HG03175 (cell line): Measurements from ENCODE around the gene STAM.
A peak's percentile ranks its signal among the peaks of the same experiment; 100 is the strongest.
"Not testable (repeated sequence)": the region's sequence is repeated elsewhere in the genome, so short reads cannot be mapped to it uniquely, and the experiment has no call there.

ENCODE experiments used
- ATAC-seq: cut with Tn5 transposase; IDR thresholded peaks from one replicate; pipeline ENCODE4 v1.9.1; 2021; ENCODE audit warnings: mild to moderate bottlenecking, moderate library complexity; ENCODE audit not compliant: unreplicated experiment

STAM gene

DNA sequence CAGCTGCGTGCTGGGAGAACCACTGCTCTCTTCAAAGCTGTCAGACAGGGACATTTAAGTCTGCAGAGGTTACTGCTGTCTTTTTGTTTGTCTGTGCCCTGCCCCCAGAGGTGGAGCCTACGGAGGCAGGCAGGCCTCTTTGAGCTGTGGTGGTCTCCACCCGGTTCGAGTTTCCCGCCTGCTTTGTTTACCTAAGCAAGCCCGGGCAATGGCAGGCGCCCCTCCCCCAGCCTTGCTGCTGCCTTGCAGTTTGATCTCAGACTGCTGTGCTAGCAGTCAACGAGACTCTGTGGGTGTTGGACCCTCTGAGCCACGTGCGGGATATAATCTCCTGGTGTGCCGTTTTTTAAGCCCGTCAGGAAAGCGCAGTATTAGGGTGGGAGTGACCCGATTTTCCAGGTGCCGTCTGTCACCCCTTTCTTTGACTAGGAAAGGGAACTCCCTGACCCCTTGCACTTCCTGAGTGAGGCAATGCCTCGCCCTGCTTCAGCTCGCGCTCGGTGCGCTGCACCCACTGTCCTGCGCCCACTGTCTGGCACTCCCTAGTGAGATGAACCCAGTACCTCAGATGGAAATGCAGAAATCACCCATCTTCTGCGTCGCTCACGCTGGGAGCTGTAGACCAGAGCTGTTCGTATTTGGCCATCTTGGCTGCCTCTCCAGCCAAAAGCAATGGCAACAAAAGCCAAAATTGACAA lies 78.5 kb downstream of the STAM start:
- ATAC-seq: not testable (repeated sequence)

DNA sequence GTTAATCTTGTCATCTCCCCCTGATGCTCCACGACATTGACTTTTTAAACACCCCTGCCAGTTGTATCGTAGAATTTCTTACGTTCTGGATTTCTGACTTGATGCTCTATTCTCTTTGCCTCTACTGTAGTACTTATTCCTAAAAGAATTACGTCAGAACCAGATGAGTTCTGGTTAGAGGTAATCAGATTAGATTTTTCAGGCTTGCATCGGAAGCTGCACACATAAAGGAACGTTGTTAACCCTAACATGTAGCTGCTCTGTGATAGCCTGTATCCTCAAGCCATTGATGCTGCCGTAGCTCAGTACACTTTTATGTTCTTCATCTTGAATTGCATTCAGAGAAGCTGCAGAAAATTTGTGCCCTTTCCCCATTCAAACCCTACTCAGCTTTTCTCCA lies 81.8 kb downstream of the STAM start:
- no peak for ATAC-seq

DNA sequence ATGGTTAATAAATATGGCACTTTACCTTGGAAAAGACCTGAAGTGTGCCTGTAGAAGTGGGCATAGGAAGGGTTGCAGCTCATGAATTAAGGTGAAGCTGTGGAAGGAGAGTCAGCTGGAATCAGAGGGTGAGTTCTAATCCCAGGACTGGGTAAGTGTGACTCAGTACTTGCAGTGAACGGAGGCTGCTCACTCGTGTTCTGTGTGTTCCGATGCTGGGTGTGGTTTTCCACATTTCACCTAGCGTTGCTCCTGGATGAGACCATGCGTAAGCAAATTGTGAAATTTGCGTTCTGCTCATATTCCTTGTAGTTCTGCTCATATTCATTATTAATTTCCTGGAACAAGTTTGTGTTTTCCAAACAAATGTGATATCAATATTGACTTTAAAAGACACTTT lies 85.7 kb downstream of the STAM start:
- ATAC-seq: no peak

DNA sequence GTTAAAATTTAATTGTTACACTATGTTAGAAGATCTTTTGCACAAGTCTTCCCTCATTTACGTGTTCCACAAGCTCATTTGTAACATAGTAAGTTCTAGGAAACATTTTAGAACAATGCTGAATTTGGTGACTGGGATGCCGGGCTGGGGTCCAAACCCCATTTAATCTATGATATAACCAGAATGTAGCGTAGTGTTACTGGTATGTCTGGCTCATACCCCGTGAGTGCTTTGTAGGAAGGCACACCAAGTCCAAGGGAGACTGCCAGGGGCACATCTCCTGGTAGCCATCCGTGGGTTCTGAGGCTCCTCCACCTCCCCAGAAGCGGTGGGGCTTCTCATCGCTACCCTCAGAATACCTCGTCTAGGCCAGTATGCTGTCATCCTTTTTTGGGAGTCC lies 86.7 kb downstream of the STAM start:
- no peak for ATAC-seq

DNA sequence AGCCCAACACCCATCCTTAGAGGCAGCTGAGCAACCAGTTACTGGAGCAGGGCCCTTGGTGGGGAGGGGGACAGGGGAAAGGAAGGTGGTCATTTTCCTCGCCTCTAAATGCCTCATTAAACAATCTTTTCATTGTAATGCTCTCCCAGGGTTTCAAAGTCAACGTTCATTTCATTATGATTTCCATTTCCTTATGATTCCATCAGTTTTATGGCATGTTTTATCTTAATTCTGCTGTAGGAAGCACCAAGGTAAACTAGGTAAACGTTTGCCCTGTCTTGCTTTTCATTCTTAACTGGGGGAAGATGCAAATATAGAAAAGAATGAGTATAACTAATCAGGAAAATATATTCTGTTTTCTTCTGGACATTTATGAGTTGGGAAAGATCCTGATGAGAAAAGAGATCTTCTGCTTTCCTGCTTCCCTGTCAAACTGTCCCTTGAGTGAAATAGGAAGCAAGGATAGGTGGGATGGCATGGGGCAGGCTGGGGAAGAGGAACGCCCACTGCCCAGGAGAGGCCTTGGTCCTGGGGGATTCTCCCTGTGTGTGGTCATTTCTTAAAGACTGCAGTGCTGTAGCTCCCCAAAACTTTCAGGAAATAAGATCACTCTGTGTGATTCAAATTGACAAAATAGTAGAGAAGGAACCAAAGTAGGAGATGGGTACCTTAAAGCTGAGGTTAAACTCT lies 87.5 kb downstream of the STAM start:
- no peak for ATAC-seq

DNA sequence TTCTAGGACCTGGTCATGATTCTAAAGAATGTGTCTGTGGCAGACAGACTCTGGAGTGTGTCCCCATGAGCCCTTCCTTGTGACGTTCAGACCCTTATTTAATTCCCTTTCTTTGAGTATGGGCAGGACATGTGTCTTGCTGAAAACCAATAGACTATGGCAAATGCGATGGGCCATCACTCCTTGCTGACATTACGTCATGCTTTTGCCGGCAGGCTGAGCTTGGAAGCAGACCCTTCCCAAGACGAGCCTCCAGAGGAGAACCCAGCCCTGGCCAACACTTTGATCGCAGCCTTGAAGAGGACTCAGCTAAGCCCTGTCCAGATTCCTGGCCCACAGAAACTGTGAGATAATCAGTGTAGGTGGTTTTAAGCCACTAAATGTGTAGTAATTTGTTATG lies 89.7 kb downstream of the STAM start:
- no peak for ATAC-seq

DNA sequence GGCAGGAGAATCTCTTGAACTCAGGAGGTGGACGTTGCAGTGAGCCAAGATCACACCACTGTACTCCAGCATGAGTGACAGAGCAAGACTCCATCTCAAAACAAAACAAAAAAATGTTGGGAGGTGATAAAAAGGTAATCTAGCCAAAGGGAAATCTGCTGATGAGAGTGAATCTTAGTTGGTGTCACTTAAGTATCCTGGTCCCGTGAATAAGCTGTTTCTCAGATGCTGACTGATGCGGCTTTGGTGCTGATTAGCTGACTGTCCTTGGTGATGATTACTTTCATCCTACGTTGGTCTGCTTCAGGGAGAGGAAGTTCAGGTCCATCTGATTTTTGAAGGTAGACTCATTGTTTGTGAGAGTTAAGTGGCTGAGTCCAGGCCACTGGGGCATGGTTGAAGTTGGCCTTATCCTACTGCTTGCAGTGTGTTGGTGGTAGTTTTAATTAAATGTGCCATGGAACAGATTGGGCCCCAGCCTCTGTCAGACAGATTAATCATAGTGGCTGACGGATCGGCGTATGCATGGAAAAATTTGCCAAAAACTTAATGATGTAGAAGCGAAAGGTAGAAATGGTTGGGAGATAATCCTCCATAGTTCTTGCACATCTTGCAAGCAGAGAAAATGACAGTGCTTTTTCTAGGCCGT lies 90.6 kb downstream of the STAM start:
- no peak for ATAC-seq

DNA sequence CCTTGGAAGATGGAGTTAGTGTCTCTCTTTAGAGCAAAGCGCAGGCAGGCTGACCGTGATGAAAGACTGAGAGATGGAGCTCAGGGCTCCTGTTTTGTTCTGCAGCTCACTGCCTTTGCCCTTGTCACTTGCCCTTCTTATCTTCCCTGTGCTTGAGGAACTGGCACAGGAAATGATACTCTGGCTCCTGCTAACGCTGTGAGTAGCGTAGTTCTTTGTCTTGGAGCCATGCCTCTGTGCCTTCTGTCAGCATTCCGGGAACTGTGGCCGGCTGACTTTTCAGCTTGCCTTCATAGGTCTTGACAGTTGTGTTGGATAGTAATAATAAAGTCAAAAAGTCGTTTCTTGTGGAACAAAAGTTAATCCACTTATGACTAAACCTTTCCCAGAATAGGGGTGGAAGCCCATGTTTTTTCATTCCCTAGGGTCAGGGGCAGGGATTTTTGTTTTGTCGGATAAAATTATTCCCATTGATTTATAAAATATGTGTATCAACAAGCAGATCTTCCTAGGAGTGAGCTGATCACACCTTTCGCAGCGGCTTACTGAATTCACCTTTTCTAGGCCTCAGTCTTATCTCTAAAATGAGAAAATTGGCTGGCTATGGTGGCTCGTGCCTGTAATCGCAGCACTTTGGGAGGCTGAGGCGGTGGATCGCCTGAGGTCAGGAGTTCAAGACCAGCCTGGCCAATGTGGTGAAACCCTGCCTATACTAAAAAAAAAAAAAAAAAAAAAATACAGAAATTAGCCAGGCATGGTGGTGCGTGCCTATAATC lies 91.4 kb downstream of the STAM start:
- no peak for ATAC-seq

DNA sequence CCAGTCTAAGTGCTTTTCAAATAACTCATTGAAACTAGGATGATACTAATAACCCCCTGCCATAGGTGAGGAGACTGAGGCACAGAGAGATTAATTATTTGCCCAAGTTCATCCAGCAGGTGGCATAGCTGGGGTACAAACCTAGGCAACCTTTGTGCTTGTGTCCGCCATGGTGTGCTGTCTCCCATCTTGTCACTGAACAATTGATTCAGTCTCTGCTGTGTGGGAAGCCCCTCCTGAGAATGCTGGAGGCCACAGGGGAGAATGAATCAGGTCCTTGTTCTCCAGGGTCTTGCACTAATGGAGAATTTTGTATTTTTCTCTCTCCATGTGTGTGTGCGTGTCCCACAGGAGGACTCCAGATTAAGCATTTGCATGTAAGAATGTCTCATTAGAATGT lies 92.3 kb downstream of the STAM start:
- ATAC-seq: no peak

DNA sequence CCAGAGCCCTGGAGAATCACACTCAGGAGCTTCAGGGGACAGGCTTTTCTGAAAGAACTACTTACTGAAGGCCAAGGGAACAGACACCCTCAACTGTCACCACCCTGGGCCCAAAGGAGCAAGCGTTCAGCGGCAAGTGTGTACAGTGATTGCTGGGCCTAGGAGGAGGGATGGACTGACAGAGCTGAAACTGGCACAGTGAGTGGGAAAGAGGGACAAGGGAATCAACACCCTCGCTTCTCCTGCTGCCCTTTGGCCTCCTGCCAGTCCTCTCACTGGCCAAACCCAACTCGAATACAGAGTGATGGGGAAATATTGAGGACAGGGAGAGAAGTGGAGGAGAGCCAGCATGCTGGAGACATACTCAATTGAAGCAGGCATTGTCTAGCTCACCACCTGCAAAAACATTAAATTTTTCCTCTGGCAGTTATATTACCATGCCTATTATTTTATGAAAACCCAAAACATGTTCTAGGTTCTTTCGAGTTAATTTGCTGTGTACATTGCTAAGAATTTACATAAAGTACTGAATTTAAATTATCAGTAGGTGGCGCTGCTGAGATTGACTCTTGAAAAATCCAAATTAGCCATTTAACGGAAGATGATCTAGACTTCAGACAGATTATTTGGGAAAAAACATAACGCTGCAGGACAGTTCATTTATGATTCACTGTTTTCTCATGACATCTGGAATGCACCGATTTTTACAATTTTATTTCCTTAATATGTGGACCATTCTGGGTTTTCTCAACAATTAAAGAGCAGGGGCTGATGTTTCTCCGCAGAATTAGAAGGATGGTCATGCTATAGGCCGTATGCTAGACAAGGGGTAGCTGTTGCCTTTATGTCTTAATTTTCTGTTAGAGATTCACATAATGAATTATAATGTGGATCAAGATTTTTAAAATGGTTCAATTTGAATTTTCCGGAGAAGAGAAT lies 93.3 kb downstream of the STAM start:
- peak; percentile 50 for ATAC-seq

DNA sequence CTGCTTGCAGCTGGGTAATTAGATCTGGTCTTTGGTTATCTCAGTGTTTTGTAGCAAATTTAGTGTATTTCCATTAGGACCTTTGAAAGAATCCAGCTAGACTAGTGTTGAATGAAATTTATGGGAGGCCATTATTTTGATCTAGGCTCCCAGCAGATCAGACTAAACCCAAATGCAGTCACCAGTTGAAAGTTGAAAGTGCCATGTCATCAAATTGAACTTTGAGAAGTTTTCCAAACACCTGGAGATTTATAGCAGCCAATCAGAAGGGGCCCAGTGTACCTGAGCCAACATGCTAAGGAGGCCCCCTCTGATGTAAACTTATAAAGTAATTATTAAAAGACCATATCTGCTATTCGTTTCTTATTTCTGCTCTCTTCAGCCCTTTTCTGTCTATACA lies 96.7 kb downstream of the STAM start:
- ATAC-seq: no peak

DNA sequence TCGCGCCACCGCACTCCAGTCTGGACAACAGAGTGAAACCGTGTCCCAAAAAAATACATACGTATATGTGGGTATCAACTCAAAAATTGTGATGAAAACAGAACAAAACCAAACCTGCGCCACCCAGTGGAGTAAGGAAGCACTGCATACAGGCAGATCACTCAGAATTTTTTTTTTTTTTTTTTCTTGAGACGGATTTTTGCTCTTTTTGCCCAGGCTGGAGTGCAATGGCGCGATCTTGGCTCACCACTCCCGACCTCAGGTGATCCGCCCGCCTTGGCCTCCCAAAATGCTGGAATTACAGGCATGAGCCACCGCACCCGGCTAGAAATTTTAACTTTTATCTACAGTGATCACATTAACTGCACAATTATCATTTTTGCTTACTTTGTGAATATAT lies 99.0 kb downstream of the STAM start:
- peak; percentile 52 for ATAC-seq

DNA sequence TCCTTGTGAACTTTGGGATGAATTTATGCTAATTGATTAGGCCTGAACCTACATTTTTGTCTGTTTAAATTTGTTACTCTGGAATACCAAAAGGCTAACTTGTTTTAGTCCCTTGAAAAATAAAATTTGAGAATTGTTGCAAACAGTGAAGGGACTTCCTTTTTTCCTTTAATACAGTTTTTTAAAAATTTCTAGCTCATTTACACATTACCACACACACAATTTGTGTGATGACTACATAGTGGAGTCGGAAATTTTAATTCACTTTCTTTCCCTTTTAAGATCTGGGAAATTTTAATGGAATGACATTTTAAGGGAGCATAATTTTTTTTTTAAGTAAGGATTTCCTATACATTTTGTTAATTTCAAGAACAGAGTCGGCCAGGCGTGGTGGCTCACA lies 99.5 kb downstream of the STAM start:
- ATAC-seq: no peak

DNA sequence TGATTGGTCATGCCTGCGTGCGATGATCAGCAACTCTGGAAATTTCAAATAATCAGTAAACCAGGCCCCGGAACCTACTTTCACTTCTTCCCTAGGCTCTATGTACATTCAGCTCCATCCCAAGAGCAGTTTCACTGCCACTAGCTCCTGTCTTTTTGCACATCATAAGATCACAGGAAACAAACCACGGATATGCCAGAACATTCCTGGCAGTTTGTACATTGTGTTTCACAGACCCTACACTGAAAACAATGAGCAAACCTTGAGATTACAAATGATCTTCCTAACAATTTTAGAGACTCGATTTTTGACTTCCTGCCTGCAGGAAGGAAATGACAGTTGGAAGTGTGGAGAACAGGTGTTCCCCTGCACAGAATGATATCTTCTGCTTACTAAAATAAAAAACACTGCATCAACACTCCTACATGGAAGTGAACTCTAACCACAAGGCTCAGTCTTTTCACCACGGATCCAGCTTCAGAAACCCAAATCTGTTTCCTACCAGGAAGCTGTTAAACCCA lies 100.5 kb downstream of the STAM start:
- no peak for ATAC-seq

DNA sequence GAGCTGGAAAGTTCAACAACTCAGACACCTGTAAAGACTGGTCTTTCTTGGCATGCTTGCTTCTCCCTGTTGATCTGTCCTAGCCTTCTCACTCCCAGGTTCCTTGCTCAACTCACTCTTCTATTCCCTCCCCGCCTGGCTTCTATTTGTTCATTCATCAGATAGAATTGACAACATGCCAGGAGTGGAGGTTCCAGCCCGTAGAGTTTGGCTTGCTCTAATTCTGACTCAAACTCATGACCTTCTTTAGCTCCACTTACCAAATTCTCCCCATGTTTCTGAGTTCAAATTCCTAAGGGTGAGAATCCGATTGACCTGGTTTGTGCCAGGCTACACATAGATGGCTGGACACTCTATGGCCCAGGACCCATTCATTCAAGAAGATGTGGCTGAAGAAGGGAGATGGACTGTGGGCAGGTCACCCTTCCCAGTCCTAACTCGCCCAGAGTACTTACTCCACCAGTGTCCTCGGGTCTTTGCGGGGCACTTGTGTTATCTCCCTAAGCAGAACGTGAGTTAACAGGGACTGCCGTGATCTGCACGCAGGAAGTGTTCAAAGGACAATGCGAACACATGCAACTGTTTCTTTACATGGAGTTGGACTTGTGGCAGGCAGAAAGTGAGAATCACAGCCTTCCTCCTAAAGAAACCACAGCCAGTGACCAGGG lies 104.1 kb downstream of the STAM start:
- no peak for ATAC-seq

DNA sequence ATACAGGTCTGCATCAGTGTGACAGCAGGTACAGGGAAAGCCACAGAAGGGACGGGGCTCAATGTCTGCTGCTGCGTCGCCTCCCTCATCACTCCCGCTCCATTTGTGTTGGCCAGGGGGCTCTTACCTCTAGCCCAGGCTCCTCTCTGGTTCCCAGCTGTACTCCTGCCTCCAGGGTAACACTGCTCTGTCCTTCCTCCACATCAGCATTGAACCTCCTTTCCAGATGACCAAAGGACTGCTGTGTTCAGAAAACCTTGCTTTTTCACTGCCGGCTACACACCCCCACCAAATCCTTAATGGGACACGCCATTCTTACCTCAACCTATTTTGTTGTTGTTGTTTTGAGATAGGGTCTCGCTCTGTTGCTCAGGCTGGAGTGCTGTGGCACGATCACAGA lies 105.9 kb downstream of the STAM start:
- ATAC-seq: no peak

DNA sequence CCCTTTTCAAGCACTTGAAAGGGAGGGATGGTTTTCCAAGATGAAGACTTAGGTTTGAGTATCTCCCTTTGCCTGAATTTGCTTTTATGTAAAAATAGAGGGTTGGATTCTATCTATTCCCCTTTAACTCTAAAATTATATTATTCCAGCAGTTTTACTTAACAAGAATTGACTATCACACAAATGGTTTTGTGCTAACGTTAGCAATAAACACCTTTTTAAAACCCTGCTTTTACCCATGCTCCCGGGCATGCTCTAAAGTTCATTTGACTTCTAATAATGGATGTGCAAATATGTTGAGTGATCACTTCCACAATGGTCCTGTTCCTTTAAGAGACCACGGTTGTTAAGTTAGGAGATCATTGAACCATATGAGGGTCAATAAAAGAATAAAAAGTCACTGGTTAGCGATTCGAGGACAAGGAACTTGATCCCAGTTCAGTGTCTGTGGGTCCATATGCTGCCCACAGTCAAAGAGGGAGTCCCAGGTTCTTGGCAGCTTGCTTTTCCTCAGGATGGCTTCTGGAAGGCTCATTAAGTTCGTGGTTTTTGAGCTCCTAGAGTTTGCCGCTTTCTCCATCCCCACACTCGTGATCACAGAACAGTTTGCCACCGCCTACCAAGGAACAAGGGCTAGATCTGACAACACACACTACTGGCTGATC lies 108.0 kb downstream of the STAM start, which contains the start of gene TMEM236:
TMEM236 (plus strand) TSS at position 421 of the 665 bp plus-strand sequence; CDS start at position 516, 95 bp downstream.
- no peak for ATAC-seq

DNA sequence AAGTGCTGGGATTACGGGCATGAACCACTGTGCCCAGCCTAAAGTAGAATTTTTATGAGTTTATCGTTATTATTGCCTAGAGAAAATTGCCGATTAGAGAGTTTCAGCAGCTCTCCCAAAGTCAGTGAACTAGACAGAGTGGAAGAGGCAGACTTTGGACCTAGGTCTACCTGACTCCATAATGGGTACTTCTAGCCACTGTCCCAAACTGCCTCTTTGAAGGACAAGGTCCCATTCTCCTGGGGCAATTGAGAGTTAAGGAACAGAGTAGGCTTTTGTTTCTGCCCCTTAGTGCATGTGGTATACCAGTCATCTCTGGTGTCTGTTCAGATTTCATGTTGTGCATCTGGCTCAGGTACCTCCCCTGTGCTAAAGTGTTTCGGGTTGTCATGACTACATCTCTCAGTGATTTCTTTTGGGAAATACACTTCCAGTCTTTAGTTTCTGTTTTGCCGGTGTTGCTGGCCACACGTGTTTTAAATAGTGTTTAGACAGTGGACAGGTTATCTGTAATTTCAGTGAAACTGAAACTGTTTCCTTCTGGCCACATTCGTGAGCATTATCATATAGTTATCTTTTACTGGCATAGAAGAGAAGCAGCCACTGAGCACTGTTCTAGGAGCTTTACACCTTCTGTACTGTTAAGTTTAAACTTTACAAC lies 112.7 kb downstream of the STAM start:
- peak; percentile 97 for ATAC-seq
